Panc1 (cell line): ENCODE measurements around the gene LPAR3. TPM values are rescaled to one million over a fixed set of nuclear protein-coding genes. Genes with fewer than 3 reads are reported as not detected.

Source experiments
- ATAC-seq: fragments of 200-7000 bp; cut with Tn5 transposase; 2 replicates; pipeline ENCODE4 v1.9.1; 2020; ENCODE audit warnings: mild to moderate bottlenecking, moderate library complexity
- BruUV-seq: library from RNA; stranded (reverse); fragments of 400-500 nt; replicated peaks from 2 replicates; lab custom pipeline; 2021; lab: Mats Ljungman, UMichigan
- CTCF ChIA-PET: fragments of 300-600 bp; sonication (Branson Sonifier 250); formaldehyde crosslinking; loops from one replicate; lab custom pipeline; 2022; ENCODE audit warnings: antibody characterized with exemption; lab: Charles Lee
- POLR2A ChIA-PET: fragments of 300-600 bp; sonication (Branson Sonifier 250); formaldehyde crosslinking; loops from one replicate; lab custom pipeline; 2022; ENCODE audit warnings: antibody characterized with exemption; lab: Charles Lee
- DNase-seq: peaks from one replicate; pipeline ENCODE4 v3.0.0-alpha.2; 2010; ENCODE audit warnings: low read depth, low spot score
- H3K27ac ChIP-seq: 2 replicates; pipeline ENCODE4 v1.5.1; 2011; ENCODE audit warnings: mild to moderate bottlenecking, low read length, inconsistent platforms
- H3K27me3 ChIP-seq: fragments of 200-500 bp; sonication (Bioruptor generic); 2 replicates; pipeline ENCODE4 v1.6.0; 2014; ENCODE audit warnings: low read length, inconsistent platforms; ENCODE audit not compliant: control insufficient read depth, insufficient read depth
- H3K36me3 ChIP-seq: fragments of 200-500 bp; sonication (Bioruptor generic); 2 replicates; pipeline ENCODE4 v1.5.1; 2014; ENCODE audit warnings: inconsistent platforms, mild to moderate bottlenecking, low read length, moderate library complexity; ENCODE audit not compliant: control insufficient read depth, insufficient read depth
- H3K4me1 ChIP-seq: 2 replicates; pipeline ENCODE4 v1.5.1; 2011; ENCODE audit warnings: inconsistent platforms, mild to moderate bottlenecking, low read length, moderate library complexity; ENCODE audit not compliant: control insufficient read depth, insufficient read depth
- H3K4me3 ChIP-seq, 2 experiments: 2 replicates each; pipeline ENCODE4 v1.5.1; 2011 to 2012; ENCODE audit warnings: low read depth in 2 of 2, low read length in 2 of 2, mild to moderate bottlenecking in 2 of 2, inconsistent platforms in 1 of 2, moderate library complexity in 1 of 2
- H3K9me3 ChIP-seq: fragments of 200-500 bp; sonication (Bioruptor generic); 2 replicates; pipeline ENCODE4 v1.5.1; 2014; ENCODE audit warnings: low read depth, mild to moderate bottlenecking, inconsistent platforms, low read length, moderate library complexity; ENCODE audit not compliant: control insufficient read depth, insufficient read depth
- CTCF ChIP-seq: fragments of 450-650 bp; IDR thresholded peaks from 2 replicates; pipeline ENCODE4 v1.5.1; 2017; ENCODE audit warnings: mild to moderate bottlenecking
- POLR2AphosphoS5 ChIP-seq: IDR thresholded peaks from 2 replicates; pipeline ENCODE4 v1.6.1; 2012; ENCODE audit warnings: mild to moderate bottlenecking, low read depth, low read length, moderate library complexity
- SIN3A ChIP-seq: IDR thresholded peaks from 2 replicates; pipeline ENCODE4 v1.6.1; 2012; ENCODE audit warnings: low read depth, mild to moderate bottlenecking, low read length, moderate library complexity, borderline replicate concordance; ENCODE audit not compliant: insufficient read depth
- TCF7L2 ChIP-seq: IDR thresholded peaks from 2 replicates; pipeline ENCODE4 v1.6.1; 2011; ENCODE audit warnings: mild to moderate bottlenecking, low read depth, low read length, inconsistent platforms
- in situ Hi-C: cut with HindIII; loops from 2 replicates; pipeline ENCODE4 v1.10.0; 2016; ENCODE audit warnings: low sequenced_read_pairs, low pct_unique_long_range_greater_than_20kb
- intact Hi-C: fragments of 100-400 bp; cut with micrococcal nuclease; formaldehyde crosslinking; loops from one replicate; pipeline ENCODE4 v1.10.0; 2022; ENCODE audit not compliant: unreplicated experiment
- total RNA-seq: library from RNA; stranded (reverse); gene quantifications from one replicate; pipeline ENCODE4 v1.2.1, GENCODE V29; 2021; ENCODE audit not compliant: unreplicated experiment
- TF ChIP-seq, protein P1 (sequence below), 2 experiments: IDR thresholded peaks; 2 replicates each; pipeline ENCODE4 v1.6.1; 2011 to 2012; ENCODE audit warnings: low read depth in 2 of 2, control low read depth in 1 of 2, low read length in 1 of 2, mild to moderate bottlenecking in 1 of 2, moderate library complexity in 1 of 2; ENCODE audit not compliant: insufficient read depth in 1 of 2

LPAR3 gene
- total RNA-seq, 1 experiment from 2014 or later: 6.3 TPM

- no peak overlapping the region for H3K4me3 ChIP-seq
- no peak for TF ChIP-seq SIN3A
- TF ChIP-seq, protein P1, sequence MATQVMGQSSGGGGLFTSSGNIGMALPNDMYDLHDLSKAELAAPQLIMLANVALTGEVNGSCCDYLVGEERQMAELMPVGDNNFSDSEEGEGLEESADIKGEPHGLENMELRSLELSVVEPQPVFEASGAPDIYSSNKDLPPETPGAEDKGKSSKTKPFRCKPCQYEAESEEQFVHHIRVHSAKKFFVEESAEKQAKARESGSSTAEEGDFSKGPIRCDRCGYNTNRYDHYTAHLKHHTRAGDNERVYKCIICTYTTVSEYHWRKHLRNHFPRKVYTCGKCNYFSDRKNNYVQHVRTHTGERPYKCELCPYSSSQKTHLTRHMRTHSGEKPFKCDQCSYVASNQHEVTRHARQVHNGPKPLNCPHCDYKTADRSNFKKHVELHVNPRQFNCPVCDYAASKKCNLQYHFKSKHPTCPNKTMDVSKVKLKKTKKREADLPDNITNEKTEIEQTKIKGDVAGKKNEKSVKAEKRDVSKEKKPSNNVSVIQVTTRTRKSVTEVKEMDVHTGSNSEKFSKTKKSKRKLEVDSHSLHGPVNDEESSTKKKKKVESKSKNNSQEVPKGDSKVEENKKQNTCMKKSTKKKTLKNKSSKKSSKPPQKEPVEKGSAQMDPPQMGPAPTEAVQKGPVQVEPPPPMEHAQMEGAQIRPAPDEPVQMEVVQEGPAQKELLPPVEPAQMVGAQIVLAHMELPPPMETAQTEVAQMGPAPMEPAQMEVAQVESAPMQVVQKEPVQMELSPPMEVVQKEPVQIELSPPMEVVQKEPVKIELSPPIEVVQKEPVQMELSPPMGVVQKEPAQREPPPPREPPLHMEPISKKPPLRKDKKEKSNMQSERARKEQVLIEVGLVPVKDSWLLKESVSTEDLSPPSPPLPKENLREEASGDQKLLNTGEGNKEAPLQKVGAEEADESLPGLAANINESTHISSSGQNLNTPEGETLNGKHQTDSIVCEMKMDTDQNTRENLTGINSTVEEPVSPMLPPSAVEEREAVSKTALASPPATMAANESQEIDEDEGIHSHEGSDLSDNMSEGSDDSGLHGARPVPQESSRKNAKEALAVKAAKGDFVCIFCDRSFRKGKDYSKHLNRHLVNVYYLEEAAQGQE (IDR thresholded peaks at IDR 0.05; ENCODE audit: insufficient read depth in 1 of 2, low read depth in 2 of 2, low read length in 1 of 2): no peak
- TF ChIP-seq CTCF: no peak
- no peak for TF ChIP-seq TCF7L2
- TF ChIP-seq POLR2AphosphoS5: no peak
- no peak overlapping the region for H3K27ac ChIP-seq
- intact Hi-C loops: no loop called here
- no peaks in the 10 kb centered on the region for H3K27me3 ChIP-seq
- ChIA-PET POLR2A (no interaction called here), CTCF (no interaction called here)
- in situ Hi-C loops: no loop called here
- H3K4me1 ChIP-seq: peaks cover 7% of the 10 kb centered on the region; the same call in 1 of the 2 replicates
- peak; percentile 82 for DNase-seq
- no peaks in the 10 kb centered on the region for H3K9me3 ChIP-seq
- BruUV-seq: no TSS peak
- ATAC-seq: peak; percentile 80
- H3K36me3 ChIP-seq: no peaks in the 10 kb centered on the region
Observed at GRCh38 chr1:84853741-84854721, 39.0 kb downstream of the LPAR3 start.

DNA sequence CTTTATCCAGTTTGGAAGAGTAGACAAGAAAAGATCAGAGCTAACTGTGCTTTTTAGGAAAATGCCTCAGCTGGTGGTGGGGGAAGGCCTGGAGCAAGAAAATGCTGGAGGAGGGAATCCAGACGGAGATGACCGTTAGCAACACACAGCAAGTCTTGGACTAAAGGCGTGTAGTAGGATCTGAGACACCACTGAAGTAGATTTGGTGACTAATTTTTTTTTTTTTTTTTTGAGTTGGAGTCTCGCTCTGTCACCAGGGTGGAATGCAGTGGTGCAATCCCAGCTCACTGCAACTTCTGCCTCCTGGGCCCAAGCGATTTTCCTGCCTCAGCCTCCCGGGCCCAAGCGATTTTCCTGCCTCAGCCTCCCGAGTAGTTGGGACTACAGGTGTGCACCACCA, 41.2 kb downstream of the LPAR3 start:
- CTCF ChIA-PET: no interaction called here
- BruUV-seq: no TSS peak
- peaks cover 21% of the 10 kb centered on the region for H3K4me1 ChIP-seq

More for the DNA sequence above, 41.2 kb downstream of the LPAR3 start:
- Histone ChIP-seq H3K9me3 (no peaks in the 10 kb centered on the region), H3K4me3 (no peak overlapping the region), H3K27me3 (no peaks in the 10 kb centered on the region), H3K27ac (no peak overlapping the region), H3K36me3 (no peaks in the 10 kb centered on the region)
- DNase-seq (no peak), ATAC-seq (peak; percentile 51)
- no peak for TF ChIP-seq SIN3A
- TF ChIP-seq, protein P1 (IDR thresholded peaks at IDR 0.05; ENCODE audit: insufficient read depth in 1 of 2, low read depth in 2 of 2, low read length in 1 of 2): no peak
- no peak for TF ChIP-seq TCF7L2
- no peak for TF ChIP-seq CTCF
- no peak for TF ChIP-seq POLR2AphosphoS5
- intact Hi-C loops: no loop called here
- in situ Hi-C loops: no loop called here
- POLR2A ChIA-PET: no interaction called here
